Esophagus squamous epithelium (tissue), 5 donors: ENCODE results near the gene MVB12B. TPM values are rescaled to one million over a fixed set of nuclear protein-coding genes. Genes with fewer than 3 reads are reported as not detected.

ENCODE experiments used
- DNase-seq: peaks from one replicate; lab custom pipeline; 2025; lab: John Stamatoyannopoulos, UW
- H3K27ac ChIP-seq, 4 donors: fragments of 200-600 bp; sonication (generic); one replicate each; pipeline ENCODE4 v1.5.1; 2016 to 2019; ENCODE audit warnings: mild to moderate bottlenecking in 1 of 4
- H3K27me3 ChIP-seq, 4 donors: fragments of 200-600 bp; sonication (generic); 1 replicate in 3 of 4; 2 replicates in 1 of 4; pipeline versions ENCODE4 v1.5.1 to v1.6.0; 2017 to 2021; ENCODE audit warnings: antibody characterized with exemption in 1 of 4
- H3K36me3 ChIP-seq, 3 donors: fragments of 200-600 bp; sonication (generic); one replicate each; pipeline ENCODE4 v1.5.1; 2016 to 2019
- H3K4me1 ChIP-seq, 3 donors: fragments of 200-600 bp; sonication (generic); one replicate each; pipeline ENCODE4 v1.5.1; 2017 to 2019
- H3K4me3 ChIP-seq, 4 donors: fragments of 200-600 bp; sonication (generic); 1 replicate in 3 of 4; 2 replicates in 1 of 4; pipeline ENCODE4 v1.5.1; 2016 to 2019; ENCODE audit warnings: mild to moderate bottlenecking in 2 of 4, moderate library complexity in 1 of 4
- H3K9me3 ChIP-seq, 3 donors: fragments of 200-600 bp; sonication (generic); one replicate each; pipeline ENCODE4 v1.5.1; 2016 to 2019
- POLR2A ChIP-seq, 4 donors: fragments of 450-650 bp; IDR thresholded peaks; one replicate each; pipeline ENCODE4 v1.6.1; 2017; ENCODE audit warnings: antibody characterized with exemption in 4 of 4, mild to moderate bottlenecking in 4 of 4, moderate library complexity in 3 of 4
- WGBS, 2 donors: methylation state at CpG; one replicate each; pipeline ENCODE4 v1.1.5; 2018; 5-methylcytosine and 5-hydroxymethylcytosine counted together
- intact Hi-C: fragments of 100-400 bp; cut with DNase I; formaldehyde crosslinking; loops from one replicate; pipeline ENCODE4 v1.15.0; 2022
- total RNA-seq, 4 donors: library from RNA; depleted of rRNA; stranded (reverse); fragments of >200 nt; gene quantifications; one replicate each; pipeline ENCODE4 v1.1.0, GENCODE V29; 2016
- TF ChIP-seq, protein P1 (sequence below), 6 experiments: fragments of 450-650 bp in 4 of 6; fragments of 200-600 bp in 2 of 6; sonication (generic) in 2 of 6; IDR thresholded peaks; one replicate each; pipeline ENCODE4 v1.5.1; 2016 to 2019; ENCODE audit warnings: antibody characterized with exemption in 6 of 6, mild to moderate bottlenecking in 4 of 6, moderate library complexity in 4 of 6
- donor health status: DM: yes; HTN: yes; CAD: no.

Gene MVB12B
- total RNA-seq, 4 donors from 2014 or later = 3.2 to 13.2 (median 5.3) TPM

DNA sequence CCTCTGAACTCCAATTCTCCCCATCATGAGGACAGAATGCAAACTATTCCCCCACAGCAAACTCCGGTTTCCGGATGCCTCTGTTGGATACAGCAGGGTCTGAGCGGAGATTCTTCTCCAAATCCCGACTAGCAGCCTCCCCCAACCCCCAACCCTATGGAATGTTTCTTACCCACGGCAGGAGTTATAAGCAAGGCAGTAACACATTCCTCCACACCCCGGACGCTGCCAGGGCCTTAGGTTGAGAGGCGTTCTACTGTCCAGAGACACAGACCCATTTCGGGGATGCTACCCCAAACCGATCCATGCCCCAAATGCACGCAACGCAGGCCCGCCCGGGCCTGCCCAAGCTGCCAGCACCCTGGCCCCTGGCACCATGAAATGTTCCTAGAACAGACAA is 201.5 kb downstream of the MVB12B start:
- intact Hi-C loops = no loop called here
- TF ChIP-seq, protein P1, sequence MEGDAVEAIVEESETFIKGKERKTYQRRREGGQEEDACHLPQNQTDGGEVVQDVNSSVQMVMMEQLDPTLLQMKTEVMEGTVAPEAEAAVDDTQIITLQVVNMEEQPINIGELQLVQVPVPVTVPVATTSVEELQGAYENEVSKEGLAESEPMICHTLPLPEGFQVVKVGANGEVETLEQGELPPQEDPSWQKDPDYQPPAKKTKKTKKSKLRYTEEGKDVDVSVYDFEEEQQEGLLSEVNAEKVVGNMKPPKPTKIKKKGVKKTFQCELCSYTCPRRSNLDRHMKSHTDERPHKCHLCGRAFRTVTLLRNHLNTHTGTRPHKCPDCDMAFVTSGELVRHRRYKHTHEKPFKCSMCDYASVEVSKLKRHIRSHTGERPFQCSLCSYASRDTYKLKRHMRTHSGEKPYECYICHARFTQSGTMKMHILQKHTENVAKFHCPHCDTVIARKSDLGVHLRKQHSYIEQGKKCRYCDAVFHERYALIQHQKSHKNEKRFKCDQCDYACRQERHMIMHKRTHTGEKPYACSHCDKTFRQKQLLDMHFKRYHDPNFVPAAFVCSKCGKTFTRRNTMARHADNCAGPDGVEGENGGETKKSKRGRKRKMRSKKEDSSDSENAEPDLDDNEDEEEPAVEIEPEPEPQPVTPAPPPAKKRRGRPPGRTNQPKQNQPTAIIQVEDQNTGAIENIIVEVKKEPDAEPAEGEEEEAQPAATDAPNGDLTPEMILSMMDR (IDR thresholded peaks at IDR 0.05) = no peak
- no peak for TF ChIP-seq POLR2A (IDR thresholded peaks at IDR 0.05)
- 90 to 94% methylated on average over 3 to 11 of the region's 14 CpGs for WGBS, 2 donors
- Histone ChIP-seq H3K36me3 (no peaks in the 10 kb centered on the region), H3K27me3 (peaks cover 0 to 59% (median 0%) of the 10 kb centered on the region in 4 donors), H3K9me3 (no peaks in the 10 kb centered on the region), H3K4me1 (peaks cover 0 to 22% (median 0%) of the 10 kb centered on the region in 3 donors), H3K27ac (no peak overlapping the region), H3K4me3 (no peak overlapping the region)
- no peak for DNase-seq

GRCh38 chr9:126528915-126529314 is 202.3 kb downstream of the MVB12B start:
- TF ChIP-seq POLR2A (IDR thresholded peaks at IDR 0.05) = no peak
- TF ChIP-seq, protein P1 (IDR thresholded peaks at IDR 0.05) = no peak
- H3K36me3 ChIP-seq = no peaks in the 10 kb centered on the region
- peaks cover 0 to 16% (median 0%) of the 10 kb centered on the region in 3 donors for H3K4me1 ChIP-seq
- H3K27ac ChIP-seq = no peak overlapping the region
- no peaks in the 10 kb centered on the region for H3K9me3 ChIP-seq
- DNase-seq = no peak
- intact Hi-C loops = no loop called here
- no peak overlapping the region for H3K4me3 ChIP-seq
- 87 to 94% methylated on average over 10 of the region's 10 CpGs for WGBS, 2 donors
- peaks cover 0 to 56% (median 0%) of the 10 kb centered on the region in 4 donors for H3K27me3 ChIP-seq

GRCh38 chr9:126531035-126531571 is 204.5 kb downstream of the MVB12B start:
- no peak overlapping the region for H3K4me3 ChIP-seq
- peaks cover 0 to 7% (median 0%) of the 10 kb centered on the region in 3 donors for H3K4me1 ChIP-seq
- H3K36me3 ChIP-seq = no peaks in the 10 kb centered on the region
- no peaks in the 10 kb centered on the region for H3K9me3 ChIP-seq
- peaks cover 0 to 59% (median 0%) of the 10 kb centered on the region in 4 donors for H3K27me3 ChIP-seq
- TF ChIP-seq, protein P1 (IDR thresholded peaks at IDR 0.05) = no peak
- TF ChIP-seq POLR2A (IDR thresholded peaks at IDR 0.05) = no peak
- 76 to 85% methylated on average over 6 of the region's 10 CpGs for WGBS, 2 donors
- no peak for DNase-seq
- intact Hi-C loops = no loop called here
- no peak overlapping the region for H3K27ac ChIP-seq

DNA sequence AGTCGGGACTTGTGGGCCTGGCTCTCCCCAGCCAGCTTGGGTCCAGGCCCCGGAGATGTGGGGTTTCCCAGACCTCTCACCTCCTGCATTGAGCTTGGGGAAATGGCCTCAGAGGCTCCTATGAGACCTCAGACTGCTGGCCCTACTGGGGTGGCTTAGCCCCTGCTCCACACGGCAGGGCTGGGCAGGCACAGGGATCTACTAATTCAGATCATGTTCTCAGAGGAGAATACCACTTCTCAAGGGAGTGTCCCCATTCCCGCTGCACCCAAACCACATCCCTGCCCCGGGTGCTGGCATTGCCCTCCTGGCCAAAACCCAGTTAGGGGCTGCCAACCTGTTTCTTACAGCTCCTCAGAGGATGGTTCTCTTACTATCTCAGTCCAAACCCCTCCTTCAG is 205.0 kb downstream of the MVB12B start:
- no peak for TF ChIP-seq POLR2A (IDR thresholded peaks at IDR 0.05)
- TF ChIP-seq, protein P1 (IDR thresholded peaks at IDR 0.05) = no peak
- Histone ChIP-seq H3K27me3 (peaks cover 0 to 58% (median 0%) of the 10 kb centered on the region in 4 donors), H3K36me3 (no peaks in the 10 kb centered on the region), H3K27ac (no peak overlapping the region), H3K4me1 (peaks cover 0 to 7% (median 0%) of the 10 kb centered on the region in 3 donors), H3K4me3 (no peak overlapping the region), H3K9me3 (no peaks in the 10 kb centered on the region)
- intact Hi-C loops = no loop called here
- WGBS, 2 donors = 44 to 58% methylated on average over 2 to 4 of the region's 5 CpGs
- no peak for DNase-seq

DNA sequence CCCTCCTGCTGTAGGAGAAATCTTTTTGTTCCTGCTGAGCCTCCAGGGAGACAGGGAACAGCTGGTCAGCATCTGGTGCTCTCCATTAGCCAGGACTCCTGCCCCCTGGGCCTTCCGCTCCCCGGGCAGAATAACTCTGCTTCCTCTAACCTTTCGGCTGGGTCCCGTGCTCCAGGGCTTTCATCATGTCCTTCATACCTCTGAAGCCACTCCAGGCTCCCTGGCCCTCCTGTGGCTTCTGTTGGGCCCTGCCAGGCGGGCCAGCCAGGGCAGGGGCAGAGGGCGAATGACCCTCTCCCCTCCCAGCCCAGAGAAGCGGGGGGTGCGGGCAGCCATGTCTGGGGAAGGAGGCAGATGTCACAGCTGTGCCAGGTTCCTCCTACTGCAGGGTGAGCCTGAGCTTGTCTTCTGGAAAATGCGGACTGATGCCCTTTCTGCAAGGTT is 205.4 kb downstream of the MVB12B start:
- TF ChIP-seq POLR2A (IDR thresholded peaks at IDR 0.05) = no peak
- TF ChIP-seq, protein P1 (IDR thresholded peaks at IDR 0.05) = no peak
- intact Hi-C loops = no loop called here
- no peaks in the 10 kb centered on the region for H3K9me3 ChIP-seq
- 60 to 80% methylated on average over 4 to 6 of the region's 9 CpGs for WGBS, 2 donors
- no peak overlapping the region for H3K4me3 ChIP-seq
- peaks cover 0 to 58% (median 0%) of the 10 kb centered on the region in 4 donors for H3K27me3 ChIP-seq
- no peaks in the 10 kb centered on the region for H3K36me3 ChIP-seq
- H3K4me1 ChIP-seq = peaks cover 0 to 7% (median 0%) of the 10 kb centered on the region in 3 donors
- no peak for DNase-seq
- no peak overlapping the region for H3K27ac ChIP-seq
